ENCODE measurements around the gene POLA1.

Gene POLA1

GRCh38 chrX:25012433-25012735 is 318.7 kb downstream of the POLA1 start:
- DNase-seq = no peak

GRCh38 chrX:25012793-25013631 is 319.3 kb downstream of the POLA1 start:
- no peak for DNase-seq

GRCh38 chrX:25013632-25014365 is 320.1 kb downstream of the POLA1 start:
- DNase-seq = no peak

GRCh38 chrX:25014366-25014838 is 320.7 kb downstream of the POLA1 start:
- no peak for DNase-seq

GRCh38 chrX:25015486-25016360 is 322.0 kb downstream of the POLA1 start, which contains the start of gene ARX:
ARX (minus strand) TSS chrX:25015965; CDS start chrX:25015737, 228 bp downstream.
- DNase-seq = no peak

- DNase-seq = no peak
These were observed 322.6 kb downstream of the POLA1 start for GRCh38 chrX:25016361-25016671.

- DNase-seq = no peak
These were observed 323.4 kb downstream of the POLA1 start for GRCh38 chrX:25016938-25017598.

GRCh38 chrX:25017667-25018247 is 324.0 kb downstream of the POLA1 start:
- no peak for DNase-seq

- DNase-seq = no peak
These were observed 325.0 kb downstream of the POLA1 start for GRCh38 chrX:25018682-25019081.

GRCh38 chrX:25019707-25020390 is 326.1 kb downstream of the POLA1 start:
- DNase-seq = no peak

GRCh38 chrX:25020391-25020904 is 326.7 kb downstream of the POLA1 start:
- no peak for DNase-seq

- peak in 2 of 6 experiments; percentile 3 to 16 for DNase-seq
These were observed 327.3 kb downstream of the POLA1 start for GRCh38 chrX:25020905-25021449.

GRCh38 chrX:25022499-25023325 is 329.0 kb downstream of the POLA1 start:
- DNase-seq = no peak

- no peak for DNase-seq
These were observed 330.2 kb downstream of the POLA1 start for GRCh38 chrX:25023908-25024307.

- no peak for DNase-seq
These were observed 331.9 kb downstream of the POLA1 start for GRCh38 chrX:25025615-25026014.

- DNase-seq = no peak
These were observed 332.9 kb downstream of the POLA1 start for GRCh38 chrX:25026576-25026975.

GRCh38 chrX:25028726-25029125 is 335.0 kb downstream of the POLA1 start:
- DNase-seq = no peak

- DNase-seq = no peak
These were observed 335.6 kb downstream of the POLA1 start for GRCh38 chrX:25029288-25029825.

- no peak for DNase-seq
These were observed 341.2 kb downstream of the POLA1 start for GRCh38 chrX:25034889-25035288.

- DNase-seq = no peak
These were observed 345.3 kb downstream of the POLA1 start for GRCh38 chrX:25039036-25039435.
